HepG2 (cell line): ENCODE data around the gene BRAP. TPM values are rescaled to one million over a fixed set of nuclear protein-coding genes. Genes with fewer than 3 reads are reported as not detected.

Experiments used
- ARHGAP35 ChIP-seq: sonication (generic); formaldehyde crosslinking; IDR thresholded peaks from 2 replicates; pipeline ENCODE4 v1.9.0; 2022; ENCODE audit warnings: mild to moderate bottlenecking, inconsistent platforms, moderate library complexity, missing genetic modification reagents, borderline replicate concordance
- ATF7 ChIP-seq, 2 experiments: fragments of 450-650 bp in 1 of 2; sonication (generic) in 1 of 2; formaldehyde crosslinking in 1 of 2; IDR thresholded peaks; 2 replicates each; pipeline versions ENCODE4 v1.4.0 to v1.6.1; 2016 to 2020; ENCODE audit warnings: antibody characterized with exemption in 1 of 2, mild to moderate bottlenecking in 1 of 2, missing genetic modification reagents in 1 of 2
- BRCA1 ChIP-seq: sonication (generic); formaldehyde crosslinking; IDR thresholded peaks from 2 replicates; pipeline ENCODE4 v1.4.0; 2020; ENCODE audit warnings: missing genetic modification reagents
- FOXO4 ChIP-seq: sonication (generic); formaldehyde crosslinking; conservative IDR thresholded peaks from 2 replicates; pipeline ENCODE4 v1.8.1; 2023; ENCODE audit warnings: missing genetic modification reagents
- HMG20A ChIP-seq: IDR thresholded peaks from 2 replicates; pipeline ENCODE4 v1.6.1; 2016; ENCODE audit warnings: borderline replicate concordance
- HNRNPUL1 ChIP-seq: fragments of 200-400 bp; formaldehyde crosslinking; IDR thresholded peaks from 2 replicates; pipeline ENCODE4 v1.6.1; 2017; ENCODE audit warnings: low read depth, mild to moderate bottlenecking, low read length, moderate library complexity
- KDM3A ChIP-seq: IDR thresholded peaks from 2 replicates; pipeline ENCODE4 v1.6.1; 2018; ENCODE audit warnings: low read depth, missing compliant biosample characterization
- KLF16 ChIP-seq, 2 experiments: sonication (generic) in 1 of 2; formaldehyde crosslinking in 1 of 2; IDR thresholded peaks; 2 replicates each; pipeline versions ENCODE4 v1.6.1 to v1.8.0; 2016 to 2023; ENCODE audit warnings: missing genetic modification reagents in 2 of 2, missing compliant biosample characterization in 1 of 2
- MED8 ChIP-seq: sonication (generic); formaldehyde crosslinking; IDR thresholded peaks from 2 replicates; pipeline ENCODE4 v1.8.1; 2023; ENCODE audit warnings: mild to moderate bottlenecking, missing genetic modification reagents; ENCODE audit not compliant: insufficient replicate concordance
- MEF2D ChIP-seq: sonication (generic); formaldehyde crosslinking; IDR thresholded peaks from 2 replicates; pipeline ENCODE4 v1.5.1; 2020; ENCODE audit warnings: mild to moderate bottlenecking, missing genetic modification reagents
- NBN ChIP-seq: fragments of 450-650 bp; conservative IDR thresholded peaks from 2 replicates; pipeline ENCODE4 v1.6.1; 2017
- NRL ChIP-seq: sonication (generic); formaldehyde crosslinking; IDR thresholded peaks from 2 replicates; pipeline ENCODE4 v1.5.0; 2020; ENCODE audit warnings: missing genetic modification reagents, mild to moderate bottlenecking, moderate library complexity, borderline replicate concordance
- PTBP1 ChIP-seq: fragments of 200-400 bp; formaldehyde crosslinking; IDR thresholded peaks from 2 replicates; pipeline ENCODE4 v1.6.1; 2018; ENCODE audit warnings: low read length, low read depth; ENCODE audit not compliant: poor library complexity, severe bottlenecking
- RBFOX2 ChIP-seq: fragments of 200-400 bp; formaldehyde crosslinking; IDR thresholded peaks from 2 replicates; pipeline ENCODE4 v1.6.1; 2017; ENCODE audit warnings: low read depth, mild to moderate bottlenecking, low read length
- SALL1 ChIP-seq: sonication (generic); formaldehyde crosslinking; IDR thresholded peaks from 2 replicates; pipeline ENCODE4 v1.8.0; 2022; ENCODE audit warnings: mild to moderate bottlenecking, missing genetic modification reagents
- TFE3 ChIP-seq: IDR thresholded peaks from 2 replicates; pipeline ENCODE4 v1.6.1; 2016
- ZBTB42 ChIP-seq: sonication (generic); formaldehyde crosslinking; IDR thresholded peaks from 2 replicates; pipeline ENCODE4 v1.5.0; 2020; ENCODE audit warnings: mild to moderate bottlenecking, missing genetic modification reagents
- ZIK1 ChIP-seq: sonication (generic); formaldehyde crosslinking; IDR thresholded peaks from 2 replicates; pipeline ENCODE4 v1.5.0; 2020; ENCODE audit warnings: mild to moderate bottlenecking, low read depth, missing genetic modification reagents, borderline replicate concordance
- ZNF251 ChIP-seq: sonication (generic); formaldehyde crosslinking; IDR thresholded peaks from 2 replicates; pipeline ENCODE4 v1.9.0; 2021; ENCODE audit warnings: mild to moderate bottlenecking, missing genetic modification reagents
- ZNF558 ChIP-seq: sonication (generic); formaldehyde crosslinking; IDR thresholded peaks from 2 replicates; pipeline ENCODE4 v1.9.0; 2022; ENCODE audit warnings: mild to moderate bottlenecking, missing genetic modification reagents, borderline replicate concordance
- ZNF747 ChIP-seq: sonication (generic); formaldehyde crosslinking; IDR thresholded peaks from 2 replicates; pipeline ENCODE4 v1.8.1; 2023; ENCODE audit warnings: missing genetic modification reagents, mild to moderate bottlenecking, borderline replicate concordance
- ZSCAN21 ChIP-seq: sonication (generic); formaldehyde crosslinking; IDR thresholded peaks from 2 replicates; pipeline ENCODE4 v1.8.0; 2022; ENCODE audit warnings: mild to moderate bottlenecking, missing genetic modification reagents, moderate library complexity, borderline replicate concordance
- ZSCAN5A ChIP-seq: sonication (generic); formaldehyde crosslinking; IDR thresholded peaks from 2 replicates; pipeline ENCODE4 v1.8.0; 2022; ENCODE audit warnings: mild to moderate bottlenecking, missing genetic modification reagents, borderline replicate concordance
- polyA plus RNA-seq, 8 experiments: library from polyadenylated mRNA; depleted of rRNA in 3 of 8; stranded (reverse) in 7 of 8; unstranded in 1 of 8; fragments of >200 nt; fragmentation: Illumina TruSeq in 4 of 8; extraction: Trizol in 4 of 8; gene quantifications; 2 replicates each; pipeline versions ENCODE4 v1.2.1 to v1.2.3, GENCODE V29; 2011 to 2016; ENCODE audit warnings: low read depth in 4 of 8, missing spikeins in 1 of 8, mixed read lengths in 1 of 8; ENCODE audit not compliant: insufficient read depth in 1 of 8
- total RNA-seq, 5 experiments: library from RNA; depleted of rRNA; stranded (reverse); fragments of >200 nt; fragmentation: Illumina TruSeq; extraction: Trizol; gene quantifications; 2 replicates each; pipeline ENCODE4 v1.2.3, GENCODE V29; 2016; ENCODE audit warnings: low read depth in 1 of 5
- TF ChIP-seq, protein P1 (sequence below): sonication (generic); IDR thresholded peaks from 2 replicates; pipeline ENCODE4 v1.6.1; 2016; ENCODE audit warnings: low read depth, borderline replicate concordance

The BRAP gene
- total and polyA plus RNA-seq, 2 of the 13 experiments (the other 11 are each of a cell fraction or from before 2014, with no cell fraction given), result 8.1 to 15.4 TPM

GRCh38 chr12:111597831-111598636, 87.7 kb downstream of the BRAP start (continued):
- TF ChIP-seq ZNF747 (no peak), HNRNPUL1 (no peak), SALL1 (CRISPR knock-in tag) (peak; percentile 14; the same call in 1 of the 2 replicates), ZNF251 (CRISPR knock-in tag) (no peak), ZBTB42 (CRISPR knock-in tag) (no peak), NBN (no peak), MED8 (CRISPR knock-in tag) (no peak), ATF7 (IDR thresholded peaks at IDR 0.05) (no peak), ATF7 (CRISPR knock-in tag; IDR thresholded peaks at IDR 0.05) (no peak), ZNF558 (CRISPR knock-in tag) (no peak), NRL (CRISPR knock-in tag) (no peak; the same call in 1 of the 2 replicates), MEF2D (CRISPR knock-in tag) (no peak), FOXO4 (no peak), HMG20A (CRISPR knock-in tag) (no peak), TFE3 (no peak), ARHGAP35 (CRISPR knock-in tag) (no peak), ZSCAN5A (no peak), ZSCAN21 (CRISPR knock-in tag) (no peak), KLF16 (CRISPR knock-in tag; IDR thresholded peaks at IDR 0.05) (no peak), PTBP1 (peak; percentile 45), ZIK1 (CRISPR knock-in tag) (no peak), BRCA1 (no peak), KDM3A (CRISPR knock-in tag) (no peak), RBFOX2 (peak; percentile 70; the same call in 1 of the 2 replicates)
- TF ChIP-seq, protein P1, sequence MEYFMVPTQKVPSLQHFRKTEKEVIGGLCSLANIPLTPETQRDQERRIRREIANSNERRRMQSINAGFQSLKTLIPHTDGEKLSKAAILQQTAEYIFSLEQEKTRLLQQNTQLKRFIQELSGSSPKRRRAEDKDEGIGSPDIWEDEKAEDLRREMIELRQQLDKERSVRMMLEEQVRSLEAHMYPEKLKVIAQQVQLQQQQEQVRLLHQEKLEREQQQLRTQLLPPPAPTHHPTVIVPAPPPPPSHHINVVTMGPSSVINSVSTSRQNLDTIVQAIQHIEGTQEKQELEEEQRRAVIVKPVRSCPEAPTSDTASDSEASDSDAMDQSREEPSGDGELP, result no peak
